Left lobe of liver (tissue), 2 donors: ENCODE measurements around the gene HNRNPL. TPM values are rescaled to one million over a fixed set of nuclear protein-coding genes. Genes with fewer than 3 reads are reported as not detected.
"Not testable (repeated sequence)": the region's sequence is repeated elsewhere in the genome, so short reads cannot be mapped to it uniquely, and the experiment has no call there.

Source experiments
- ATAC-seq: fragments of 200-7000 bp; cut with Tn5 transposase; one replicate; pipeline ENCODE4 v1.9.1; 2020; ENCODE audit warnings: mild to moderate bottlenecking, moderate library complexity
- DNase-seq: peaks from one replicate; pipeline ENCODE4 v3.0.0-alpha.2; 2020; ENCODE audit warnings: low spot score
- total RNA-seq: library from RNA; stranded (reverse); gene quantifications from one replicate; pipeline ENCODE4 v1.2.1, GENCODE V29; 2021
- donor health status: DM: no; HTN: no; CAD: no; lungs with moderate emphysema.
- donor health status: DM: no; HTN: yes; CAD: no.

HNRNPL gene
- 93.1 TPM for total RNA-seq

- ATAC-seq (peak; percentile 76), DNase-seq (peak; percentile 99)
Observed at GRCh38 chr19:38849860-38850435, at the start of gene HNRNPL. Gene HNRNPL, minus strand, starts transcription at chr19:38849986. Its CDS starts 20 bp downstream, at chr19:38849966.

GRCh38 chr19:38898788-38899446 lies 49.1 kb upstream of the HNRNPL start:
- DNase-seq, result no peak

GRCh38 chr19:38894968-38895367 lies 45.2 kb upstream of the HNRNPL start:
- ATAC-seq (no peak), DNase-seq (no peak)

More at GRCh38 chr19:38898788-38899446, 49.1 kb upstream of the HNRNPL start:
- peak; percentile 5 for ATAC-seq

DNA sequence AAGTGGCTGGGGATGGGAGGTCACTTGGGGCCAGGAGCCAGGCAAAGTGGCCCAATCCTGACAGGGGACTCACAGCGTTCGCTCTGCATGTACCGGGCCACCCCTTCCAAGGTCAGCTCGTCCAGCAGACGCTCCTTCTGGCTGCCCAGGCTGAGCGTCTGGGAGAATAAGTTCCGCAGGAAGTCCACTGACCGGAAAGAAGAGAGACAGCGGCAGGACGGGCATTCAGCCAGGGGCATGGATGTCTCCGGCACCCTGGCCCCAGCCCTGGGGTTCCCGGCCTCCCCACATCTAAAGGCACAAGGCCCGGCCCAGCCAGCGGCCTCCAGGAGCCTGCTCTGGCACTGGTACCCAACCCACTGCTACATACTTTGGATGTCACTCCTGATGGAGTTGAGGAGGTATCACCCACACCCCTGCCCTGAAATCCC lies 43.6 kb upstream of the HNRNPL start:
- peak; percentile 37 for ATAC-seq
- DNase-seq, result no peak

GRCh38 chr19:38892841-38893240 lies 43.1 kb upstream of the HNRNPL start:
- ATAC-seq (no peak), DNase-seq (no peak)

- DNase-seq (no peak), ATAC-seq (no peak)
Observed at GRCh38 chr19:38891771-38892170, 42.0 kb upstream of the HNRNPL start.

DNA sequence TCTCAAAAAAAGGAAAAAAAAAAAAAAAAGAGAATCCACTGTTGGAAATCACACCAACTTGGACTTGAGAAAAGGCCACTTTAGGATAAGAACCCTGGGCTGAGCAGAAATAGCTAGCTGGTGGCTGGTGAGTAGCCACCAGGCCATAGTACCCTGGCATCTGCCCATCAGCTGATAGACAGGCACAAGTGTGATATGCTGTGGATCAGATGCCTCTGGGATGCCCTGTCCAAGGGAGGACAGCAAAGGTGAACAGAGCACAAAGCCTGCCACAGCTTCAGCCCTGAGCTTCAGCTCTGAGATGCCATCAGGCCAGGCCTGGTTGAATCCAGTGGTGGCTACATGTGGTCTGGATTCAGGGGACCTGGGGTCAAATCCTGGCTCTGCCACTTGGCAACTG lies 40.9 kb upstream of the HNRNPL start:
- DNase-seq, result no peak
- ATAC-seq, result no peak

- ATAC-seq (no peak), DNase-seq (no peak)
Observed at GRCh38 chr19:38889803-38890202, 40.0 kb upstream of the HNRNPL start.

GRCh38 chr19:38888876-38889275 lies 39.1 kb upstream of the HNRNPL start:
- ATAC-seq, result no peak

DNA sequence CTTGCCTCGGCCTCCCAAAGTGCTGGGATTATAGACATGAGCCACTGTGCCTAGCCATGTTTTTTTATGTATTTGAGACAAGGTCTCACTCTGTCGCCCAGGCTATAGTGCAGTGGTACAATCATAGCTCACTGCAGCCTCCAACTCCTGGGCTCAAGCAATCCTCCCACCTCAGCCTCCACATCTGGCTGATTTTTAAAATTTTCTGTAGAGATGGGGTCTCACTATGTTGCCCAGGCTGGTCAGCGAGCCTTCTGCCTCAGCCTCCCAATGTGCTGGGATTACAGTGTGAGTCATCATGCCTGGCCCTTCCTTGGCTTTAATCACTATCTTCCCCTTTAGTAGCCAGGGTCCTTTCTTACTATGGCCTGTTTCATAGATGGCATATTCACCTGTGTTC lies 34.9 kb upstream of the HNRNPL start:
- not testable (repeated sequence) for DNase-seq, ATAC-seq

More at GRCh38 chr19:38888876-38889275, 39.1 kb upstream of the HNRNPL start:
- DNase-seq, result no peak

- no peak for ATAC-seq
- DNase-seq, result no peak
Observed at GRCh38 chr19:38883286-38883685, 33.5 kb upstream of the HNRNPL start.

DNA sequence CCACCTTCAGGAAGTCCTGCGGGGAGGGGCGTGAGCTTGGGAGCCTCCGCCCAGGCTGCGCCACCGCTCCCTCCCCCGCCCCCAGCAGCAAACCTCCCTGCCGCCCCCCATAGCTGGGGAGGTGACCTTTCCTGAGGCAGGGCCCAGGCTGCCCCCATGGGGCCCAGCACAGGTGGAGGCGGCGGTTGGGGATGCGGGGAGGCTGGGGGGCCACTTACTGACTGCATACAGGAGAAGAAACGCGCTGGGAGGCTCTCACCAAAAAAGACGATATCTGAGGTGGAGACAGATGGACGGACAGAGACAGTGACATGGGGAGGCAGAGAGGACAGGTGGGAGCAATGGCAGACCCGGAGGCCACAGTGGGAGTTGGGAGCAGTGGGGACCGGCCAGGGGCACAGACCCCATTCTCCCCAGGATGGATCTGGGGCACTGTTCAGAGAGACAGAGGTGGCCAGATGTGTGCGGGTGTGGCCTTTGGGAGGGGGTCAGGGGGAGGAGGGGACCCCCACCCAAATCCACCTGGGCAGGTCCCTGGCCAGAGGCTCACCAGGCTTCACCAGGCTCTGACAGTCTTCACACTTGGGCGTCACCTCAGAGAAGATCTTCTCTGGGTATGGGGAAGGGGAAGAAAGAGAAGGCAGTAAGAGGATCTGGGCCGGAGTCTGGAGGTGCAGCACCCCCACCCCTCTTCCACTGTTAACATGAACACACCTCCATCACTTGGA lies 31.3 kb upstream of the HNRNPL start:
- DNase-seq (no peak), ATAC-seq (no peak)

- DNase-seq (no peak), ATAC-seq (no peak)
Observed at GRCh38 chr19:38880076-38880881, 30.5 kb upstream of the HNRNPL start.

DNA sequence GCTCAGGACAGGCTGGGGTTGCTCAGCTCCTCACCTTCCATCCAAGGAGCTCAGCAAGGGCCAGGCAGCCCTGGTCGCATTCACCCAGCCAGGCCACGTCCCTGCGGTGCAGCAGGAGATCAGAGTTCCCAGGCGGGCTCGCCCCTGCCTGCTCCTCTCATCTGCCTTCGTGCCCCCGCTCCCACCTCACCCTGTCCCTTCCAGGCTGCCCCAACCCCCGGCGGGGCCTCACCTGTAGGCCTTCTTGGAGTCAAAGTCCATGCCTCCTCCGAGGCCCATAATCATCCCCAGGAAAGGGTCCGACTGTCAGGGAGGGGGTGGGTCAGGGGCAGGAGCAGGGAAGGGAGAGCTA lies 29.6 kb upstream of the HNRNPL start:
- ATAC-seq (no peak), DNase-seq (no peak)

DNA sequence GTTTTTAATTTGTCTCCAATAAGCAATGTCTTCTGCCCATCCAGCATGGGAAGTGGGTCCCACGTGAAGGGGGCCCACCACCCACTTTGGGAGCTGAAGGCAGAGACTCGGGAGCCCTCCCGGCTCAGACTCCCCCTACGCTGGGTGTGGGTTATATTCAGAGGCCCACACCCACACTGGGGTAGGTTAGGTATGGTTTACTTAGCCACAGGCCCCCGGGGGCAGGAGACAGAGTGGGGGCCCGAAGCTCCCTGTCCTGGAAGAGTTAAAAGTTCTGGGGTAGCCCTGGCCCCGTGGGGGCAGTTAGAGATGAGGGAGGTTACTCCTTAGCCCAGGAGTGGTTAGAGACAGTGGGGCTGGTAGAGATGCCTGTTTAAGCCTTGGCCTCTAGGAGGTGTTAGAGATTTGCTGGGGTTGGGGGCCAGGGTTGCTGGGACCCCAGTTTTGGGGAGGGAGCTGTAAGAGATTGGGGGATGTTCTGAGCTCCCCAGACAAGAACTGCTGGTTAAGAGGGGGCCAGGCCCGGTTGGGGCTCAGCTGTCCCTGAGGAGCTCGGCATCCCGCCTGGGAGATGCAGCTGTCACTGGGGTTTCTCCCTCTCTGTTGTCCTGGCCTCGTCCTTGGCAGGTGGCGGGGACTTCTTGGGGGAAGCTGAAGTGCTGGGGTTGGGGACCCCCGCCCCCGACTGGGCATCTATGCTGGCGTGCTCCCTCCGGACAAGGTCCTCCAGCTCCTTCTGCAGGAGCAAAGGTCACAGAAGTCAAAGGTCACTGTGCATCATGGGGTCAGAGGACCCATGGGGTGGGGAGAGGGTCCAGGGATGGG lies 29.0 kb upstream of the HNRNPL start:
- ATAC-seq (no peak), DNase-seq (no peak)

DNA sequence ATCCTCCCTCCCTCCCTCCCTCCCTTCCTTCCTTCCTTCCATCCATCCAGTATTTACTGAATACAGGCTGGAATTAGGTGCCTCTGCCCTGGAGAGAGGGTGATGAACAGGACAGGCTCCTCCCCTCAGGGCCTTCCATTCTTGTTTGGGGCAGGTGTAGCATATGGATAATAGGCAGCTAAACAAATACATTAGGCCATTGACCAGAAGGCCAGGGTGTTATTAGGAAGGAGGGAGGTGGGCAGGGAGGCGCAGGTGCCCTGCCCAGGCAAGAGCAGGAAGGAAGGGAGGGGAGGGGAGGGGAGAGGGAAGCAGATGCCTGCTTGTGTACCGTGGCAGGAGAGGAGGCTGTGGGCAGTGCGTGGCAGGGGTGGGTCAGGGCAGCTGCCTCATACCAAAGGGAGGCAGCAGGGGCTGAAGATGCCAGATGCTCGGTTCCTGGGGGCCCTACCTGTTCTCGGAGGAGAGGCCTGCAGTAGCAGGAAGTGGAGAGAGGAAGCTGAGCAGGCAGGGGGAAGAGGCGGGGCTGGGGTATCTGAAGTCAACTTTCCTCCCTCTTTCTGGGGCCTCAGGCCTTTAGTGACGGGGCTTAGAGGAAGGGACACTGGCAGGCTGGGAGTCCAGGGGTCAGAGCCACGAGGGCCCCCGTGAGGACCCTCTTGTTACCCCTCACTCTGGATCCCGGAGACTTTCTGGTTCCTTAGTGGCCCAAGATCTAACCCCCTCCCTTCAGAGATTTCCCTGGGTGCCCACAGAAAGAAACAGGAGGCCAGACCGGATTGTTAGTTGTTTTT lies 28.2 kb upstream of the HNRNPL start, which contains the start of gene RINL:
Gene RINL (minus strand): TSS at position 495 of the 794 bp plus-strand sequence. CDS start 1,533 bp downstream, outside the sequence.
- DNase-seq (no peak), ATAC-seq (peak; percentile 45)

- no peak for ATAC-seq
- DNase-seq, result no peak
Observed at GRCh38 chr19:38875656-38876395, 26.0 kb upstream of the HNRNPL start.

DNA sequence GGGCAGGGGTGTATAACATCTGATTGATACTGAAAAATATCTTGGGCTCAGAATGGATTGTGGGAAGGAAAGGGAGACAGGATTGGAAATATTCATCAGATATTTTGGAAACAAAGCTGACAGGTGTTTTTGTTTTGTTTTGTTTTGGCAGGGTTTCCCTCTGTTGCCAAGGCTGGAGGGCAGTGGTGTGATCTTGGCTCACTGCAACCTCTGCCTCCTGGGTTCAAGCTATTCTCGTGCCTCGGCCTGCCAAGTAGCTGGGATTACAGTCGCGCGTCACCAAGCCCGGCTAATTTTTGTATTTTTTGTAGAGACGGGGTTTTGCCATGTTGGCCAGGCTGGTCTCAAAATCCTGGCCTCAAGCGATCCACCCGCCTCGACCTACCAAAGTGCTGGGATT lies 23.6 kb upstream of the HNRNPL start:
- not testable (repeated sequence) for DNase-seq, ATAC-seq

GRCh38 chr19:38870612-38871011 lies 20.8 kb upstream of the HNRNPL start:
- no peak for DNase-seq
- no peak for ATAC-seq
